Measurements from ENCODE around the gene KRTAP9-1. TPM values are rescaled to one million over a fixed set of nuclear protein-coding genes. Genes with fewer than 3 reads are reported as not detected.

KRTAP9-1 gene
- total and polyA plus RNA-seq, 2 of the 13 experiments (the other 11 are each of a cell fraction or from before 2014, with no cell fraction given): not detected

- FAIRE-seq (no peak), ATAC-seq (no peak), DNase-seq (ENCODE audit: low spot score) (no peak)
- Histone ChIP-seq H3K9me3 (ENCODE audit: low read length) (no peaks in the 10 kb centered on the region), H4K20me1 (ENCODE audit: insufficient read depth, low read length) (no peaks in the 10 kb centered on the region), H2AFZ (ENCODE audit: low read length) (no peak within 1 kb of the TSS), H3K36me3 (replicated peaks in 1 of 2; ENCODE audit: control insufficient read depth in 1 of 2, insufficient read depth in 2 of 2, low read length in 2 of 2) (no peaks in the 10 kb centered on the region), H3K27ac (ENCODE audit: extremely low read length, insufficient read depth, low read length) (no peak within 1 kb of the TSS), H3K4me2 (ENCODE audit: low read depth, low read length) (no peak within 1 kb of the TSS), H3K27me3 (ENCODE audit: control insufficient read depth in 1 of 2, insufficient read depth in 2 of 2, low read length in 2 of 2) (no peaks in the 10 kb centered on the region; a peak in 1 of 5 replicates), H3K9ac (ENCODE audit: insufficient read depth, low read depth, low read length) (no peak within 1 kb of the TSS), H3K4me1 (ENCODE audit: insufficient read depth, low read length) (no peaks in the 10 kb centered on the region), H3K79me2 (ENCODE audit: insufficient read depth, low read length) (no peaks in the 10 kb centered on the region), H3K4me3 (replicated peaks in 1 of 3; ENCODE audit: insufficient read depth in 1 of 3, low read depth in 2 of 3, low read length in 3 of 3) (no peak within 1 kb of the TSS)
- 0% methylated on average over 1 of the region's 1 CpG for WGBS (ENCODE audit: low lambda C conversion rate)
- in situ Hi-C loops (cut with HindIII; ENCODE audit: extremely low pct_ligation_motif_present, low pct_unique_long_range_greater_than_20kb) (no loop called here), intact Hi-C loops (cut with micrococcal nuclease; ENCODE audit: unreplicated experiment) (no loop called here)
- no TSS peak for BruUV-seq (replicated peaks)
- ChIA-PET POLR2A (no interaction called here), CTCF (ENCODE audit: low intra/inter-chr PET ratio, low total read pairs) (no interaction called here)
- TF ChIP-seq ZSCAN12 (CRISPR knock-in tag; IDR thresholded peaks at IDR 0.05) (no peak), ZNF615 (CRISPR knock-in tag; IDR thresholded peaks at IDR 0.05; ENCODE audit: borderline replicate concordance) (no peak), PHF20 (CRISPR knock-in tag; IDR thresholded peaks at IDR 0.05) (no peak), ZNF552 (CRISPR knock-in tag; IDR thresholded peaks at IDR 0.05; ENCODE audit: borderline replicate concordance) (no peak), TFAP4 (IDR thresholded peaks at IDR 0.05; ENCODE audit: borderline replicate concordance, low read depth) (no peak), DPF2 (CRISPR knock-in tag; IDR thresholded peaks at IDR 0.05; ENCODE audit: borderline replicate concordance, low read depth) (no peak), ATM (IDR thresholded peaks at IDR 0.05; ENCODE audit: borderline replicate concordance) (no peak), ZNF350 (CRISPR knock-in tag; IDR thresholded peaks at IDR 0.05; ENCODE audit: borderline replicate concordance, low read depth) (no peak), PHF8 (CRISPR knock-in tag; IDR thresholded peaks at IDR 0.05) (no peak), TFDP1 (CRISPR knock-in tag; IDR thresholded peaks at IDR 0.05; ENCODE audit: borderline replicate concordance) (no peak), ATAD3A (CRISPR knock-in tag; IDR thresholded peaks at IDR 0.05) (no peak), NR2F1 (CRISPR knock-in tag; IDR thresholded peaks at IDR 0.05) (no peak), DNMT3B (CRISPR knock-in tag; conservative IDR thresholded peaks at IDR 0.05) (no peak), ZNF879 (CRISPR knock-in tag; IDR thresholded peaks at IDR 0.05) (no peak), HIVEP1 (CRISPR knock-in tag; IDR thresholded peaks at IDR 0.05) (no peak), ZNF496 (CRISPR knock-in tag; IDR thresholded peaks at IDR 0.05; ENCODE audit: insufficient replicate concordance) (no peak)
- TF ChIP-seq, protein P1, sequence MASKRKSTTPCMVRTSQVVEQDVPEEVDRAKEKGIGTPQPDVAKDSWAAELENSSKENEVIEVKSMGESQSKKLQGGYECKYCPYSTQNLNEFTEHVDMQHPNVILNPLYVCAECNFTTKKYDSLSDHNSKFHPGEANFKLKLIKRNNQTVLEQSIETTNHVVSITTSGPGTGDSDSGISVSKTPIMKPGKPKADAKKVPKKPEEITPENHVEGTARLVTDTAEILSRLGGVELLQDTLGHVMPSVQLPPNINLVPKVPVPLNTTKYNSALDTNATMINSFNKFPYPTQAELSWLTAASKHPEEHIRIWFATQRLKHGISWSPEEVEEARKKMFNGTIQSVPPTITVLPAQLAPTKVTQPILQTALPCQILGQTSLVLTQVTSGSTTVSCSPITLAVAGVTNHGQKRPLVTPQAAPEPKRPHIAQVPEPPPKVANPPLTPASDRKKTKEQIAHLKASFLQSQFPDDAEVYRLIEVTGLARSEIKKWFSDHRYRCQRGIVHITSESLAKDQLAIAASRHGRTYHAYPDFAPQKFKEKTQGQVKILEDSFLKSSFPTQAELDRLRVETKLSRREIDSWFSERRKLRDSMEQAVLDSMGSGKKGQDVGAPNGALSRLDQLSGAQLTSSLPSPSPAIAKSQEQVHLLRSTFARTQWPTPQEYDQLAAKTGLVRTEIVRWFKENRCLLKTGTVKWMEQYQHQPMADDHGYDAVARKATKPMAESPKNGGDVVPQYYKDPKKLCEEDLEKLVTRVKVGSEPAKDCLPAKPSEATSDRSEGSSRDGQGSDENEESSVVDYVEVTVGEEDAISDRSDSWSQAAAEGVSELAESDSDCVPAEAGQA (IDR thresholded peaks at IDR 0.05; ENCODE audit: low read depth): no peak
- TF ChIP-seq, protein P1 (CRISPR knock-in tag; IDR thresholded peaks at IDR 0.05; ENCODE audit: borderline replicate concordance): no peak
- TF ChIP-seq, protein P2, sequence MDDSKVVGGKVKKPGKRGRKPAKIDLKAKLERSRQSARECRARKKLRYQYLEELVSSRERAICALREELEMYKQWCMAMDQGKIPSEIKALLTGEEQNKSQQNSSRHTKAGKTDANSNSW (CRISPR knock-in tag; IDR thresholded peaks at IDR 0.05; ENCODE audit: borderline replicate concordance): no peak
Measured at GRCh38 chr17:41168121-41168520, 21.6 kb upstream of the KRTAP9-1 start, which contains the start of gene KRTAP4-3. KRTAP4-3 (minus strand) TSS chr17:41168221; CDS start chr17:41168172, 49 bp downstream.
